OCI-M2 (cell line): ENCODE results near the gene DEK.
"Not testable (repeated sequence)": the region's sequence is repeated elsewhere in the genome, so short reads cannot be mapped to it uniquely, and the experiment has no call there.

Source experiments
- DNase-seq: peaks from one replicate; lab custom pipeline; 2025; ENCODE audit not compliant: unreplicated experiment; lab: John Stamatoyannopoulos, UW

The DEK gene

DNA sequence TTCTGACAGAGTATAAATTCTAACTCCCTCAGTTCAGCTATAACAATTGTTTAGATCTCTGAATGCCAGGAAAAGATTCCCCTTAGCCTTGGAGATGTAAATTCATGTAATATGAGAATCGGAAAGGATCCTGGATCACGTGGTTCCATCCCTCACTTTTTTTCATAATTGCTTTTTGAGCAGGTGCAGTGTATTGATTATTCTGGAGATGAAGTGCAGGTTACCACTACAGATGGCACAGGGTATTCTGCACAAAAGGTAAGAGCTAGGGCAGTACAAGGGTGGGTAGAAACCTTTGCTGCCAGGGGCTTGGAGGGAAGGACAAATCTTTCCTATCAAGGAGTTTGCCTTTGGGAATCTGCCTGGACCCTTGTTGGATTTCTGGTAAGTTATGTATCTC is 56.4 kb downstream of the DEK start:
- DNase-seq = no peak

DNA sequence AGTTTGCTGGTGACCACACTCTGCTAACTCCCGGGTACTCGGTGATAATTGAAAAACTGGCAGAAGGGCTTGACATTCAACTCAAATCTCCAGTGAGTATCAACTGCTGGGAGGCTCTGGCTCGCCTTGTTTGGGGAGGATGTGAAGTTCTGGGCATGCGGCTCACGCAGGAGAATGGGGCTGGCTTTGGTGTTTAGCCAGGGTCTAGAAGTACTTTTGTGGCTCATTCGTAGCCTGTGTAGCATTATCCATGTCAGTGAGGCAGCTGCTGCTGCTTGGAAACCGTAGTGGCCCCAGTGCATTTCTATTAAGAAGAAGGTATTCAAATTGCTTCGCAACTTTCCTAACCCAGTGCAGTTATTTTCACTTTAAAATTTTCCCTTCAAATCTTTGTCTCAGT is 56.9 kb downstream of the DEK start:
- DNase-seq = no peak

DNA sequence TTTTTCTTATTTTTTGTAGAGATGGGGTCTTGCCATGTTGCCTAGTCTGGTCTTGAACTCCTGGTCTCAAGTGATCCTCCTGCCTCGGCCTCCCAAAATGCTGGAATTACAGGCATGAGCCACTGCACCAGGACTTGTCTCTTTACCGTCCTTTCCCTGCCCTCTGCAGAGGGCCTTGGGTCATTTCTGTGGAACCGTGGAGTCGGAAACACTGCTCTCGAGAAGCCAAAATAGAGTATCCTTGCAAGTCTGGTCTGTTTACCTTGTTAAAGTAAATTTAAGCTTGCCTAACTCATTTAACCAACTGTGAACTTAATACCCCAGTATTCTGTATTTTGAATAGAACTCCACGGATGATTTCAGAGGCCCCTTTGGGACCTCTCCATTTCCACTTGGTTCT is 57.7 kb downstream of the DEK start:
- no peak for DNase-seq

DNA sequence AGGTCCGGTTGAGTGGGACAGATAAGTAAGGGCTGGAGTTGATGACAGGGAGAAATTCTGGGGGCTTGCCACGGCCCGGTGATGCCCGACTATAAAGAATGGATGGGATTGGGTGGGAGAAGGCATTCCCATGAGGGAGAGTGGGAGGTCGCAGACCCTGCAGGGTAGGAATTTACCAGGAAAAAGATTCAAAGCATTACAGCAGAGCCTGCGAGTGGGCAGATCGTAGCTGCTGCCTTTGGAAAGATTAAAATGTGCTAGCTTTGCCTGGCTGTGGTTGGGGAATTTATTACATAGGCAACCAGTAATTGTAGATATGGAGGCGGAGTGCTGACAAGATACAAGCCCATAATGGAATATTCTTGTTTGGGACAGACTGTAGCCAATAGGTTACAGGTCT is 59.6 kb downstream of the DEK start:
- no peak for DNase-seq

DNA sequence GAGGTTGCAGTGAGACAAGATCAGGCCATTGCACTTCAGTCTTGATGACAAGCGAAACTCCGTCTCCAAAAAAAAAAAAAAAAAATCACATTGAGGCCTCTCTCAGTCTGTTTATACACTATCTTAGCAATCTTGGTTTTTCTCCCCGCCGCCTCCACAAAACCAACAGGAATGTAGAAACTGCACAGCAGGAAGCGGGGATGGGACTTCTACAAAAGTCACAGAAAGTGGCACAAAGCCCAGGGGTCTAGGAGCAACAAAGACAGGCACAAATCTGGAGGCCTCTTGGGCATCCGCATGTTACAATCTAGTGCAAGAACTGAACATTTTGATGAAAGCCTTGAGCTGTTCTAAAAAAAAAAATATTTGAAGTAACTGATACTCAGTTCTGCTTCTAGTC is 60.5 kb downstream of the DEK start:
- no peak for DNase-seq

DNA sequence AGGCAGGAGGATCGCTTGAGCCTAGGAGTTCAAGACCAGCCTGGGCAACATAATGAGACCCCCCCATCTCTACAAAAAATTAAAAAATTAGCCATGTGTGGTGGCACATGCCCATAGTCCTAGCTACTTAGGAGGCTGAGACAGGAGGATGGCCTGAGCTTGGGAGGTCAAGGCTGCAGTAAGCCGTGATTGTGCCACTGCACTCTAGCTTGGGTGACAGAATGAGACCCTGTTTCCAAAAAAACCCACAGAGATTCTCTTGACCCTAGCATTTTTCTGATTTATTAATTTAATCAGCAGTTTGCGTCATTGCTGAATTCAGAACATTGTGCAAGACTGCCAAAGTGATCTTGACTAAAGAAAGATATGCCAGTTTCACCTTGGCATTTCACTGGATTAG is 72.3 kb downstream of the DEK start:
- DNase-seq = no peak

DNA sequence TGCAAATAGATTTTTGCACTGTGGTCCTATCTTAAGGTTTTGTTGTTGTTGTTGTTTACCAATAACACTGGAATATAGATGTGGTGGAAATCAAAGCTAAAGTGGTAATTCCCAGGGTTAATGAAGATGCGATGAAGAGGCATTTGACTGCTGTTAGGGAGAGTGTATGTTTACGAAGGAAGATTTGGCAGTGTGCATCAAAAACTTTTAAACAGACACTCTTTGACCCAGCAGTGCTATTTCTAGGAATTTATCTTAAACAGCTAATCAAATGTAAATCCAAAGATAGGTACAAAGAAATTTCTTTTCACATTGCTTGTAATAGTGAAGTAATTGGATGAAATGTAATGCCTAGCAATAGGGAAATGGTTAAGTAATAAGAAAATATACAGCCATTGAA is 75.1 kb downstream of the DEK start:
- DNase-seq = no peak

DNA sequence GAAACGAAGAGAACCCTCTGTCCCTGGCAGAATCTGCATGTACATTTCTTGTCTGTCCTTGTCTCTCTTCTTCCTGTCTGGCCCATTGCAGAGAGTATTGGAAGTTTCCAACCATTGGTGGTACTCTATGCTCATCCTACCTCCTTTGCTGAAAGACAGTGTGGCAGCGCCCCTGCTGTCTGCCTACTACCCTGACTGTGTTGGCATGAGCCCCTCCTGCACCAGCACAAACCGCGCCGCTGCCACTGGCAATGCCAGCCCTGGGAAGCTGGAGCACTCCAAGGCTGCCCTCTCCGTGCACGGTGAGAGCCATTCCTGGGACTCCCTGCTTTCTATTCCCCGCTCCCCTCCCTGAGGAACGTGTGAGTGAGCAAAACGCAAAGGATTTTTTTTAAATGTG is 76.6 kb downstream of the DEK start:
- DNase-seq = no peak

DNA sequence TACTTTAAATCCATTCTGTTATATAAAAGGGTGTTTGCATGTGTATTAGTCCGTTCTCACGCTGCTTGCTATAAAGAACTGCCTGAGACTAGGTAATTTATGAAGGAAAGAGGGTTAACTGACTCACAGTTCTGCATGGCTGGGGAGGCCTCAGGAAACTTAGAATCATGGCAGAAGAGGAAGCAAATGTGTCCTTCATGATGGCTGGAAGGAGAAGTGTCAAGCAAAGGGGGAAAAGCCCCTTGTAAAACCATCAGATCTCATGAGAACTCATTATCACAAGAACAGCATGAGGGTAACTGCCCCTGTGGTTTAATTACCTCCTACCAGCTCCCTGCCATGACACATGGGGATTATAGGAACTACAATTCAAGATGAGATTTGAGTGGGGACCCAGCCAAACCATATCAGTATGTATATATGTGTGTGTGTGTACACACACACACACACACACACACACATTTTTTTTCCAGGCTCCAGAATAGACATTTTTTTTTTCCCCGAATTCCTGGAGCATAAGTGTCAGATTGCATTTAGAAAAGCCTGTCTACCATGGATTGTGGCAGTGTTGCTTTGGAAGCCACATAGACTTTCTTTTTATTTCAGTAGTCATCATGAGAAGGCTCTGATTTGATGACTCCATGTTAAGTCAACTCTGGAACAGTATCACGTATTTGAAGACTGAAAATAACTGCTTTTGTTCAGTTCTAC is 77.6 kb downstream of the DEK start:
- DNase-seq = no peak

DNA sequence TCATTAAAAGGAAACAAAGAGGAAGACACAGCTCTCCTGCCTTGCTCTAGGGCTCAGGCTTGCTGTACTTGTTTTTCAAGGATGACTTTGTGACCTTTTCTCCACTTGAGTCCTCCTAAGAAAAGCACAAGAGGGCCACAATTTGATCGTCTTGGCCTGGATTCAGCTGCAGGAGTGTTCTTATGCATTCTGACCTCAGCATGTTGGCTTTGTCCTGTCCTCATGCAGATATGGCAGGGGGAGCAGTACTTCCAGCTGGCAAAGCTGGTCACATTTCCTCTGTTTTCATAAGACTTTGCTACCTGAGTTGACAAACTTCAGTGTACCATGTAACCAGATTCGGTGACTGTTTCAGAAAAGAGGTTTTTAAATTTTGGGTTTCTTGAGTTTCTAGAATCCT is 78.3 kb downstream of the DEK start:
- DNase-seq = no peak

DNA sequence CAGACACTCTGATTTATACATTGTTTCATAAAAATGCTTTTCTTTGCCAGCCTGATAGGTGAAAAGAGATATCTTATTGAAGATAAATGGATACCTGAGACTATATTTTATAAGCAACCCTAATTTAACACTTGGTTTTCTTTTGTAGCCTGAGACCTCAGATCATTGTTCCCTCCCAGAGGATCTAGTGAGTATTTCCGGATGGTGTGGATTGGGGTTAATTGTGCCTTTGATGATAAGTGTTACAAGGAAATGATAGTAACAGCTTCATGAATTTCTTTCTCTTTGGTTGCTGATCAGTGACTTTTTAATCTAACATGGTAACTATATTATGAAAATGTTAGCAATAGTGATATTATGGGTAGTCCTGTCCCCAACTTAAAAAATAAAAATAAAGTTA is 78.7 kb downstream of the DEK start:
- DNase-seq = no peak

DNA sequence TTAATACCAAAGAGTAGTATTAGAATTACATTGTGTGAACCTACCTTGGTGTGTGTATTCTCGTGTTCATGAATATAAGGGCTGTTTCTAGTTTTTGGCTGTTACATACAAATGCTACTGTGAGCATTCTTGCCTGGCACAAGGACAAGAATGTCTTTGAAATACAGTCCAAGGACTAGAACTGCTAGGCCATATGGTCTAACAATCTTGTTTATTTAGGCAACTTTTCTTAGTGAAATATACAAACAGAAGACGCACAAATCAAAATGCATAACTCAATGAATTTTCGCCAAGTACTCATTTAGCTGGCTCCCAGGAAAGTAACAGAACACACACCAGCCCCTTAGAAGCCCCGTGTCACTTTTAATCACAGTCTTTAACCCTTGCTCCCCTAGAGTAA is 80.6 kb downstream of the DEK start:
- DNase-seq = no peak

DNA sequence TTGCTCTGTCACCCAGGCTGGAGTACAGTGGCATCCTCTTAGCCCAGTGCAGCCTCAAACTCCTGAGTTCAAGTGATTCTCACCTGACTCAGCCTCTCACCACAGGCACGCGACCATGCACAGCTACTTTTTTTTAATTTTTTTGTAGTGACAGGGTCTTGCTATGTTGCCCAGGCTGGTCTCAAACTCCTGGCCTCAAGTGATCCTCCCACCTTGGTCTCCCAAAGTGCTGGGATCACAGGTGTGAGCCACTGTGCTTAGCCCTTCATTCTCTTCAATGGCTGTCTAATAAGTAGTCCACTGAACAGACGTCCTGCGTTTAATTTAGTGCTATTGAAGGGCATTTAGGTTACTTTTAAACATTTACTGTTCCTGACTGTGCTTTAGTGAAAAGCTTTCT is 81.8 kb downstream of the DEK start:
- no peak for DNase-seq

DNA sequence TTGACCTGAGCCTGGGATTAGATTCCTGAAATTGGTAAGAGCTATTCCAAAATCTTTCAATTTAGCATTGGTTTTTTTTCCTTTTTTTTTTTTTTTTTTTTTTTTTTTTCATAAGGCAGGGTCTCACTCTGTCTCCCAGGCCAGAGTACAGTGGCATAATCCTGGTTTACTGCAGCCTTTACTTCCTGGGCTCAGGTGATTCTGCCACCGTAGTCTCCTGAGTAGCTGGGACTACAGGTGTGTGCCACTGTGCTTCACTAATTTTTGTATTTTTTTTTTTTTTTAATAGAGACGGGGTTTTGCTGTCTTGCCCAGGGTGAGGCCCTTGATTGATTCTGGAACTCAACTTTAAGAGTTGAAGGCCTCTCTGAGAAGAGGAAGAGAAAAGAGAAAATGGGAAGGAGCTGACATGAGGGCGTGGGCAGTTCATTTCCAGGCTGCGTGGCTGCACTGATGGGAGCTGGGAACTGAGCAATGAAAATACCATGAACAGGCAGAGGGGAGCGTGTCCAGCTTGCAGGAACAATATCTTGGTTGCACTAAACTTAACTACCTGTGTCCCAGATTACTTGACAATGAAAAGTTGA is 84.5 kb downstream of the DEK start:
- no peak for DNase-seq

DNA sequence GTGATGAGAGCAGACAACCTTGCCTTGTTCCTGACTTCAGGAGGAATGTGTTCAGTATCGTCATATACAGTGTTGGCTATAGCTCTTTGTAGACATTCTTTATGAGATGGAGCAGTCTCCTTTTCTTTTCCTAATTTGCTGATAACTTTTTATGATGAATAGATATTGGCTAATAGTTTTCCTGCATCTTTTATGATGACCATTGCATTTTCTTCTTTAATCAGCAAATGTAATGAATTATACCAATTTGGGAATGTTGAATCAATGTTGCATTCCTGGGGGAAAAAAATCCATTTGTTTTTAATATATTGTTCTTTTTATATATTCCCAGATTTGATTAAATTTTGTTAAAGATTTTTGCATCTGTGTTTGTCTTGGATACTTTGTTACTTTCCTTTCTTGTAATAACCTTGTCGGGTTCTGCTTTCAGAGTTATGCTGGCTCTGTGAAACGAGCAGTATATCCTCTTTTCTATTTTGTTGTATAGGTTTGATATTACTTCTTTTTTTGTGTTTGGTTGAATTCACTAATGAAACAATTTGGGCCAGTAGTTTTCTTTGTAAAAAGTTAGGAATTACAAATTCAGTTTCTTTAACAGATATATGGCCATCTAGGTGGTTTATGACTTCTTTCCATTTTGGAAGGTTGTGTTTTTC is 85.2 kb downstream of the DEK start:
- DNase-seq = no peak

DNA sequence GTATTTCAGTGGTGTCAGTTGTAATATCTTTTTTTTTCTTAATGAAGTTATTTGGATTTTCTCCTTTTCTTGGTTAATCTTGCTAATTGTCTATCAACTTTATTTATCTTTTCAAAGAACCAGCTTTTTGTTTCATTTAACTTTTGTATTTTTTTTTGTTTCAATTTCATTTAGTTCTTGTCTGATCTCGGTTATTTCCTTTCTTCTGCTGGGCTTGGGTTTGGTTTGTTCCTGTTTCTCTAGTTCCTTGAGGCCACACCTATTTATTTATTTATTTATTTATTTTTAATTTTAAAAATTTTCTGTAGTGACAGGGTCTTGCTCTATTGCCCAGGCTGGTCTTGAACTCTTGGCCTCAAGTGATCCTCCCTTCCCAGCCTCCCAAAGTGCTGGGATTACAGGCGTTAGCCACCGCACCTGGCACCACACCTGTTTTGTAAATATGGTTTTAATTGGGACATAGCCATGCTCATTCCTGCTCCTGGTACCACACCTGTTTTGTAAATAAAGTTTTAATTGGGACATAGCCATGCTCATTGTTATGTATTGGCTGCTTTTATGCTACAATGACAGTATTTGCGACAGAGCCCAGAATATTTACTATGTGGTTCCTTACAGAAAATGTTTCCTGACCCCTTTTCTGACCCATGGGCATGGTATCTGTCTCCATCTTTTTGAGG is 86.9 kb downstream of the DEK start:
- DNase-seq = no peak

DNA sequence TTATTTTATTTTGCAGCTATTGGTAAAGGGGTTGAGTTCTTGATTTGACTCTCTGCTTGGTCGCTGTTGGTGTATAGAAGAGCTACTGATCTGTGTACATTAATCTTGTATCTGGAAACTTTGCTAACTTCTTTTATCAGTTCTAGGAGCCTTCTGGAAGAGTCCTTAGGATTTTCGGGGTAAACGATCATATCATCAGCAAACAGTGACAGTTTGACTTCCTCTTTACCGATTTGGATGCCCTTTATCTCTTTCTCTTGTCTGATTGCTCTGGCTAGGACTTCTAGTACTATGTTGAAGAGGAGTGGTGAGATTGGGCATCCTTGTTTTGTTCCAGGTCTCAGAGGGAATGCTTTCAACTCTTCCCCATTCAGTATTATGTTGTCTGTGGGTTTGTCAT is 88.1 kb downstream of the DEK start:
- not testable (repeated sequence) for DNase-seq
